ENCODE results near the gene FCMR.

DNA sequence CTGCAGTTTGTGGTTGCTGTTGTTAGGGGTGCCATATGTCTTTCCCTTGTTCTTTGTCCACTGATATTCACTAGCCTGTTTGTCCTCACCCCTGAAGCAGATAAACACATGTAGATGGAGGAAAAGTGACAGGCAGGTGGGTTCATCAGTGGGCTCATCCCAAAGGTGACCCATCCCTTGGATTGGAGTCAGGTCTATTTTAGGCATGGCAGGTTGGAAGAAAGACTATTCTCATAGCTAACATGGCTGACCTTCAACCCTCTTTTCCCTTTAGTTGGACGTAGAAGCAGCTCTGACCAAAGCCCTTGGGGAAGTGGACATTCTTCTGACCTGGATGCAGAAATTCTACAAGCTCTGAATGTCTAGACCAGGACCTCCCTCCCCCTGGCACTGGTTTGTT is 19.0 kb downstream of the FCMR start:
- TF ChIP-seq, protein P1, sequence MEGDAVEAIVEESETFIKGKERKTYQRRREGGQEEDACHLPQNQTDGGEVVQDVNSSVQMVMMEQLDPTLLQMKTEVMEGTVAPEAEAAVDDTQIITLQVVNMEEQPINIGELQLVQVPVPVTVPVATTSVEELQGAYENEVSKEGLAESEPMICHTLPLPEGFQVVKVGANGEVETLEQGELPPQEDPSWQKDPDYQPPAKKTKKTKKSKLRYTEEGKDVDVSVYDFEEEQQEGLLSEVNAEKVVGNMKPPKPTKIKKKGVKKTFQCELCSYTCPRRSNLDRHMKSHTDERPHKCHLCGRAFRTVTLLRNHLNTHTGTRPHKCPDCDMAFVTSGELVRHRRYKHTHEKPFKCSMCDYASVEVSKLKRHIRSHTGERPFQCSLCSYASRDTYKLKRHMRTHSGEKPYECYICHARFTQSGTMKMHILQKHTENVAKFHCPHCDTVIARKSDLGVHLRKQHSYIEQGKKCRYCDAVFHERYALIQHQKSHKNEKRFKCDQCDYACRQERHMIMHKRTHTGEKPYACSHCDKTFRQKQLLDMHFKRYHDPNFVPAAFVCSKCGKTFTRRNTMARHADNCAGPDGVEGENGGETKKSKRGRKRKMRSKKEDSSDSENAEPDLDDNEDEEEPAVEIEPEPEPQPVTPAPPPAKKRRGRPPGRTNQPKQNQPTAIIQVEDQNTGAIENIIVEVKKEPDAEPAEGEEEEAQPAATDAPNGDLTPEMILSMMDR (IDR thresholded peaks at IDR 0.05) = no peak
- no peak for TF ChIP-seq POLR2A (IDR thresholded peaks at IDR 0.05)
- TF ChIP-seq EP300 (IDR thresholded peaks at IDR 0.05) = no peak

All from stomach (tissue), 4 donors.